NCI-H2196 treated with DMSO at 0.1 percent for 48 hours (cell line): ENCODE results near the gene NCBP2.

ENCODE experiments used
- DNase-seq: peaks from one replicate; lab custom pipeline; 2025; ENCODE audit not compliant: unreplicated experiment; lab: John Stamatoyannopoulos, UW

The NCBP2 gene

DNA sequence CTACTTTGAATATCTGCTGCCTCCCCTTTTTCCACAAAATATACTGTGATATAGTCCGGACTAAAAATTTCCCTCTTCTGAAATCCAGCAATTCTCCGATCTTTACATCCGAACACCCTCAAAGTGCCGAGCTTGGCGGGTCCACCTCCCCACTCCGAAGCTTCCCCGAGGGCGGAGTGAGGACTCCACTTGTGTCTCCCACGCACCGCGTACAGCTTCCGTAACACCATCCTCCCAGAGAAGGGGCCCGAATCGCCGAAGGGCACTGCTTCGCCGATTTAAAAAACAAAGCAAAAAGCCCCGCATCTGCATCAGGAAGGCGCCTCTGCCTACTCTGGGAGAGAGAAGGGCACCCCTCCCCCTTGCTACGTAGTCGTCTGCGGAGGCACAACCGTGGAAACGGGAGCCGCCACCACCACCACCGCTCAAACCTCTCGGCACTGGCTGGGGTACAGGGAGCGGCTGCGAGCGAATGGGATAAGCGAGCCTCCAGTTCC is 551 bp downstream of the NCBP2 start:
- DNase-seq = no peak

GRCh38 chr3:196938576-196938975 is 3.8 kb downstream of the NCBP2 start:
- no peak for DNase-seq

DNA sequence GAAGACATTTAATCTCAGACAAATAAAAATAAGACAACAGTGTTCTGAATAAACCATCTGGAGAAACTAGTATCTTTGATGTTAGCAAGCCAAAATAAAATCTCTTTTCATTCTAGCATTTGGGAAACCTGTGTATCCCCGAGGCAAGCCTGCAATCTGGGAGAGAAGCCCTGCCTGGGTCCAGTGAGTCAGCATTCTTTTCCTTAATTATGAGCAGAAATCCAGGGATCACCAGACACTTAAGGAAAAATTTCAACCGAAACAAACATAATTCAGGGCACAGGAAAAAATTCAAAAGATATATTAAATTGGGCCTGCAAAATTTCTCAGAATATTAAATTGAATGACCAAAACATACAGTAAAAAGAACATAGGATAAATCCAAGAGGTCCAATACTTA is 4.2 kb downstream of the NCBP2 start:
- DNase-seq = no peak

- no peak for DNase-seq
These were observed 6.0 kb downstream of the NCBP2 start for GRCh38 chr3:196936288-196936687.

DNA sequence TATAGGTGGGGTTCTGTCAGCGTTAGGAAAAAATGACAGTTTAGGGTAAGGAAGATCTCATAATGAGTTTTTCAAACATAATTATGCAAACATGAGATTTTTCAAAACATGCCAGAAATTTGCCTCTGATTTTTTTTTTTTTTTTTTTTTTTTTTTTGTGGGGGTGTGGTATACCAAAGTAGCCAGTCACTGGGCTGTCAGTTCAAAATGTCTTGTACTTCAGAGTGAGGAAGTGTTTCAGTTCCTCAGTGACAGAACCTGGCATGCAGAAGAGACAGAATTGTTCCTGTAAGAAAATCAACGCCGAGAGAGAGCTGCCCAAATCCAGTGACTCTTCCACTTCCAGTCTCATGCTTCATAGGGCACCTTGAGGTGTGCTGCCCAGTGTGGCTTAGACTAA is 9.7 kb downstream of the NCBP2 start:
- DNase-seq = no peak

GRCh38 chr3:196931828-196932587 is 10.3 kb downstream of the NCBP2 start:
- DNase-seq = no peak

DNA sequence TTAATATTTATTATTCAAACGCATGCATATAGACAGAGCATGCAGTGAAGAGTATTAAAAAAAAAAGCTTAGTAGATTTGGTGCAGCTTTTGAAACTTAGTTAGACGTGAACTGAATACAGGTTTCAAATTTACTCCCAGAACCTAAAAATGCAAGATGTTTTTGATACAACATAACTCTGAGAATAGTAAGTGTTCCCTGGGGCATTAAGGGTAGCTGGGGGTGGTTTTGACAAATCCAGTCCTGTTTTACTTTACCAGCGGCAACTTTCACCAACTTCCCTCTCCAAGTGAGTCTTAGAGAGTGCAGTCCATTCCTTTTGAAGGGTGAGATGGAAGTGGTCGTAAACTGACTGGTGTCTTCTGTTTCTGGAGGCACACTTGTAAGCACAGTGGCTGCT is 11.2 kb downstream of the NCBP2 start:
- DNase-seq = no peak

DNA sequence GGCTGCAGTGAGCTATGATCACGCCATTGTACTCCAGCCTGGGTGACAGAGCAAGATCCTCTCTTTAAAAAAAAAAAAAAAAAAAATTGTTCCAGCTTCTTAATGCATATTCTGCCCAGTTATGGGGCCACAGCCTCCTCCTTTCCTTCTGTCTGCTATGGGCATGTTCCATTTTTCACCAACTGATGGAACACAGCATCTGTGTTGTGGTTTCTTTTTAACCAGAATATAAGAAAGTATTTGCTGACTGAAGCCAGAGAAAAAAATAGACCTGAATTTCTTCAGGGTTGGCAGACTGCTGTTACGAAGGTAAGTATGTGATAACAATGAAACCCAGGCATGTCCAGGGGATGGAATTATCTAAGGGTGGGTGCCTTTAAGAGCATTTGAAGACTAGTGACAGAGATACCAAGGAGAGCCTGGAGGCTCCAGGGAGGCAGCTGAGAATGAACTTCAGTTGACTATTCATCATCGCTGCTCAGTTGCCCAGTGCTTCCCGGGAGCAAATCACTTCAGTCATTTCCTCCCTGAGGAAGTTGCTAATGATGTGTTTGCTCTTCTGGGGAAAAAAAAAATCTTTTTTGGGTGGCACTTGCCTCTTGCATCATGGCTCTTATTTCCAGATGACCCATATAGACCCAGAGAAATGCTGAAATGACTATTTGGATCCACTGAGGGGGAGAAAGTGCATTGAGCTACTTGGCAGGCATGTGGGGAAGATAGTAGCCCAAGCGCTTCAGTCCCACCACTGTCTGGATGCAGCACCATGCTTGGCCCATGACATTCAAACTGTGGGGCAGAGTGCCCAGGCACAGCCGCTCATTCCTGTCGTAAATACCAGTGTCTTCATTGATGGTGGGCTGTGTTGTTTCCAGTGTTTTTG is 14.5 kb downstream of the NCBP2 start:
- DNase-seq = no peak

GRCh38 chr3:196920733-196921132 is 21.6 kb downstream of the NCBP2 start:
- no peak for DNase-seq

DNA sequence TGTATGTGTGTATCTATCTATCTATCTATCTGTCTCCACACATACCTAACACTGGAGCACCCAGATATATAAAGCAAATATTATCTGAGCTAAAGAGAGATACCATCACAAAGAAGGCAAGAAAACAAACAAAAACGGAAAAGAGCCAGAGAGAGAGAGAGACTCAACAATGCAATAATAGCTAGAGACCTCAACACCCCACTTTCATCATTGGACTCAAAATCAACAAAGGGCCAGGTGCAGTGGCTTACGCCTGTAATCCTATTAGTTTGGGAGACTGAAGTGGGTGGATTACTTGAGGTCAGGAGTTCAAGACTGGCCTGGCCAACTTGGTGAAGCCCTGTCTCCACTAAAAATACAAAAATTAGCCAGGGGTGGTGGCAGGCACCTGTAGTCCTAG is 23.4 kb downstream of the NCBP2 start:
- no peak for DNase-seq

- DNase-seq = no peak
These were observed 25.3 kb downstream of the NCBP2 start for GRCh38 chr3:196916995-196917394.

GRCh38 chr3:196916221-196916620 is 26.1 kb downstream of the NCBP2 start:
- DNase-seq = no peak

- DNase-seq = no peak
These were observed 27.0 kb downstream of the NCBP2 start for GRCh38 chr3:196915375-196915774.

DNA sequence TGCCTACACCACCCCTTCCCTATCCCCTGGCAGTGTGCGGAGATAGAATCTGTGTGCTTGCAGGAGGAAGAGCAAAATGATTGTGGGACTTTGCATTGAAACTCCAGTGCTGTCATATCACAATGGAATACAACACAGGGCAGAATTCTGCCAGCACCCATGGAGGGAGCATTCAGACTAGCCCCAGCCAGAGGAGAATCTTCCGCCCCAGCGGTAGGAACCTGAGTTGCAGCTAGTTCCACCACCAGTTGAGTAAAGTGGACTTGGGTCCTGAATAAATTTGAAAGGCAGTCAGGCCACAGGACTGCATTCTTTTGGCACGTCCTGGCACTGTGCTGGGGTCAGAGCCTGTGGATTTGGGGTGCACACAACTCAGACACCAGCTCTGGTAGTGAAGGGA is 27.5 kb downstream of the NCBP2 start:
- no peak for DNase-seq

- DNase-seq = no peak
These were observed 38.6 kb downstream of the NCBP2 start for GRCh38 chr3:196903740-196904139.

GRCh38 chr3:196902296-196902695 is 40.0 kb downstream of the NCBP2 start:
- no peak for DNase-seq

GRCh38 chr3:196901768-196902167 is 40.6 kb downstream of the NCBP2 start:
- no peak for DNase-seq

DNA sequence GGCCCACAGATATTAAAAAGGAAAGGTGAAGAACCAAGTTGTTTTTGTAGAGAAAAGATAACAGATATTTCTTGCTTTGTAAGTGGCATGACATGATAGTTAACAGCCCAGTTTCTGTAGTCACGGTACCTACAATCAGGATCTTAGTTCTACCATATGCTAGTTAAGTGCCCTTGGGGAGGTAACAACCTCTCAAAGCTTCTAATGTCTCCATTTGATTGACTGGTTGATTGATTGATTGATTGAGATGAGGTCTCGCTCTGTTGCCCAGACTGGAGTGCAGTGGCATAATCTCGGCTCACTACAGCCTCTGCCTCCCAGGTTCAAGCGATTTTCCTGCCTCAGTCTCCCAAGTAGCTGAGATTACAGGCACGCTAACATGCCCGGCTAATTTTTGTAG is 46.1 kb downstream of the NCBP2 start:
- DNase-seq = no peak

DNA sequence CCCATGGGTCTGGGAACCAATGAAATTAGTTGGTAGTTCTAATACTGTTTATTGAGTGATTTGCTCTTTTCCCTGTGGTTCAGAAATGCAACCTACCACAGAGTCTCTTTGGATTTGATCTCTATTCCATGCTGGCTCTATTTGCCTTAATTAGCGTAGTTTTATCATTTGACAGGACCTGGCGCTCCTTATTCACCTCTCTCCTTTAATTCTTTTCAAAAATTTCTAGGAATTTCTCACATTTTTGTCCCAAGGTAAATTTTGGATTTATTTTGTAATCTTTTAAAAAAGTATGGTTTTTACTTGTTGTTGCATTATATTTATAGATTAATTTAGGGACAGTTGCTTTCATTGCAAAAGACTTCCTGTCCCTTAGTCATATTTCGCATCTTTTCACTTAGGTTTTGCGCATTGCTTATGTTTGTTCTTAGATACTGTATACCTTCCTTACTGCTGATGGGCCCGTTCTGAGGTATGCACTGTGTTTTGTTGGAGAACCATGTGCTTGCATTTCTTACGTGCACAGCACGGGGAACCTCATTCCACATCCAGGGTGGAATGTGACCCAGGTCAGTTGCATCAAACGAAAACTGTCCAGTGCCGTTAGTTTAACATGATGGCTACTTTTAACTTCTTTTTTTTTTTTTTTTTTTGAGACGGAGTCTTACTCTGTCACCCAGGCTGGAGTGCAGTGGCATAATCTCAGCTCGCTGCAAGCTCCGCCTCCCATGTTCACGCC is 47.6 kb downstream of the NCBP2 start:
- no peak for DNase-seq

DNA sequence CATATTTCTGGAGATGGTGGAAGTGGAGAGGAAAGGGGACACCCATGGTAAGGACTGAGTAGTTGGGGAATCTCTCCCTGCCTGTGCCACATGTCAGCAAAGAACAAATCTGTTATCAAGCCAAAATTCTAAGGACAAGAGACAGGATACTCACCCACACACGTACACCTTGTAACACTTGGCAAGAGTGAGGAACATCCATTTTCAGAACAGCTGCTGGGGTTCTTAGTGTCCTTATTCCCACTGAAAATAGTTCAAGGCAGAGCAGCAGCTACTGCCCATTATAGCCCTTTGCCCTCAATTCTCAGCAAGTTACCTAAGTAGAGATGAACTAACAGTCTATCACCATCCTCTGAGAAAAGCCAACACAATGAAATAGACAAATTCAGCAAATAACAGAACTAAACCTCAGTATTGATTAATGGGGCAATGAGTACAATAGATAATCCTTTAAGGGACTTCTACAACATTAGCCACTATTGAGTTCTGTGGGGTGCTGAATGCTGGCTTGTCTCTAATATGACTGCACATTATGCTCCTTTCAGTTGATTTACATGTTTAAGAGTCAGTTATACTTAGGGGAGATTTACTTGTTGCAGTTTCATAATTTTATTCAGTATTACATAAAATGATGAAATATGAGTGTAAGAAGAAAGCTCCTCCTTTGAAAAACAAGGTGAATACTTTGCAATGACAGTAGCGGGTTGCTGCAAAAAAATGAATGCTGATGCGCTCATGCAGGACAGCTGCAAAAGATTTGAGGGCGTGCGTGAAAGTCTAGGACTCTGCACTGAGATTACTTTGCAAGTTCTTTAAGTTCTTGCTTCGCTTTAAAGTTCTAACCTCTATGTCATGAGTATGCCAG is 52.3 kb downstream of the NCBP2 start:
- DNase-seq = no peak

DNA sequence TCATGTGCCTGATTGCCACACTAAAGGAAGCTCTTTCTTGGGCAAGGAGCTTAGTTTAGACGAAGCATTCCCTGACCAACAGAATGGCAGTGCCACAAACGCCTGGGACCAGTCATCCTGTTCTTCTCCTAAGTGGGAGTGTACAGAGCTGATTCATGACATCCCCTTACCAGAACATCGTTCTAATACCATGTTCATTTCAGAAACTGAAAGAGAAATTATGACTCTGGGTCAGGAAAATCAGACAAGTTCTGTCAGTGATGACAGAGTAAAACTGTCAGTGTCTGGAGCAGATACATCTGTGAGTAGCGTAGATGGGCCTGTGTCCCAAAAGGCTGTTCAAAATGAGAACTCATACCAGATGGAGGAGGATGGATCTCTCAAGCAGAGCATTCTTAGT is 56.2 kb downstream of the NCBP2 start:
- DNase-seq = no peak
